Measurements from ENCODE around the gene TNS3.
"Not testable (repeated sequence)": the region's sequence is repeated elsewhere in the genome, so short reads cannot be mapped to it uniquely, and the experiment has no call there.

- not testable (repeated sequence) for TF ChIP-seq FIP1L1 (IDR thresholded peaks at IDR 0.05; ENCODE audit: low read depth, low read length, poor library complexity, severe bottlenecking); TEAD4 (IDR thresholded peaks at IDR 0.05; ENCODE audit: low read length); TEAD4 (CRISPR knock-in tag; IDR thresholded peaks at IDR 0.05; ENCODE audit: borderline replicate concordance); PPARD (CRISPR knock-in tag; IDR thresholded peaks at IDR 0.05); TAF1 (IDR thresholded peaks at IDR 0.05; ENCODE audit: control insufficient read depth, extremely low read depth, insufficient read depth, low read length, severe bottlenecking); SMAD4 (CRISPR knock-in tag; conservative IDR thresholded peaks at IDR 0.05); CTCF (IDR thresholded peaks at IDR 0.05 in 2 of 3, conservative IDR thresholded peaks at IDR 0.05 in 1 of 3; ENCODE audit: insufficient read depth in 2 of 3, low read depth in 1 of 3, low read length in 3 of 3)
Measured at GRCh38 chr7:47606593-47607046, 24.7 kb upstream of the TNS3 start.
